PC-9 (cell line): ENCODE results near the gene AKAP13. TPM values are rescaled to one million over a fixed set of nuclear protein-coding genes. Genes with fewer than 3 reads are reported as not detected.

Experiments
- BruUV-seq: library from RNA; stranded (reverse); fragments of 400-500 nt; replicated peaks from 2 replicates; lab custom pipeline; 2021; lab: Mats Ljungman, UMichigan
- CTCF ChIA-PET: fragments of 300-600 bp; sonication (Branson Sonifier 250); formaldehyde crosslinking; loops from one replicate; lab custom pipeline; 2022; ENCODE audit warnings: antibody characterized with exemption; lab: Charles Lee
- POLR2A ChIA-PET: fragments of 300-600 bp; sonication (Branson Sonifier 250); formaldehyde crosslinking; loops from one replicate; lab custom pipeline; 2022; ENCODE audit warnings: antibody characterized with exemption; ENCODE audit not compliant: unreplicated experiment; lab: Charles Lee
- DNase-seq, 2 experiments: peaks; one replicate each; pipeline versions ENCODE4 v3.0.0 to v3.0.0-alpha.2; 2015 to 2022; ENCODE audit warnings: mixed read lengths in 1 of 2
- H2AFZ ChIP-seq: fragments of 200-600 bp; sonication (generic); 2 replicates; pipeline ENCODE4 v1.8.1; 2017; ENCODE audit warnings: antibody characterized with exemption
- H3F3A ChIP-seq: fragments of 200-600 bp; sonication (generic); 2 replicates; pipeline ENCODE4 v1.8.1; 2017; ENCODE audit warnings: antibody characterized with exemption, mild to moderate bottlenecking, low read depth; ENCODE audit not compliant: insufficient read depth
- H3K27ac ChIP-seq: fragments of 200-600 bp; sonication (generic); 2 replicates; pipeline ENCODE4 v1.6.1; 2016; ENCODE audit warnings: mixed run types
- H3K27me3 ChIP-seq: fragments of 200-600 bp; sonication (generic); 2 replicates; pipeline ENCODE4 v1.6.1; 2016; ENCODE audit warnings: low read depth, mixed run types; ENCODE audit not compliant: insufficient read depth
- H3K36me3 ChIP-seq: fragments of 200-600 bp; sonication (generic); 2 replicates; pipeline ENCODE4 v1.6.1; 2016; ENCODE audit warnings: low read depth, mixed run types
- H3K4me1 ChIP-seq: fragments of 200-600 bp; sonication (generic); replicated peaks from 2 replicates; pipeline ENCODE4 v1.6.1; 2016; ENCODE audit warnings: mixed run types; ENCODE audit not compliant: insufficient read depth
- H3K4me2 ChIP-seq: fragments of 200-600 bp; sonication (generic); 2 replicates; pipeline ENCODE4 v1.6.1; 2017; ENCODE audit warnings: mixed run types
- H3K4me3 ChIP-seq: fragments of 200-600 bp; sonication (generic); 2 replicates; pipeline ENCODE4 v1.6.1; 2016; ENCODE audit warnings: mixed run types
- H3K79me2 ChIP-seq: fragments of 200-600 bp; sonication (generic); 2 replicates; pipeline ENCODE4 v1.6.1; 2017; ENCODE audit warnings: low read depth, mixed run types
- H3K9me2 ChIP-seq: fragments of 200-600 bp; sonication (generic); 2 replicates; pipeline ENCODE4 v1.8.1; 2017; ENCODE audit warnings: mild to moderate bottlenecking; ENCODE audit not compliant: insufficient read depth
- H3K9me3 ChIP-seq: fragments of 200-600 bp; sonication (generic); 2 replicates; pipeline ENCODE4 v1.8.1; 2016; ENCODE audit warnings: low read depth; ENCODE audit not compliant: insufficient read depth
- H4K20me1 ChIP-seq: fragments of 200-600 bp; sonication (generic); 2 replicates; pipeline ENCODE4 v1.8.1; 2017; ENCODE audit not compliant: insufficient read depth
- EZH2 ChIP-seq: fragments of 200-600 bp; sonication (generic); IDR thresholded peaks from 2 replicates; pipeline ENCODE4 v1.8.0; 2017; ENCODE audit warnings: antibody characterized with exemption, low read depth
- intact Hi-C: fragments of 100-400 bp; cut with micrococcal nuclease; formaldehyde crosslinking; loops from one replicate; pipeline ENCODE4 v1.10.0; 2022; ENCODE audit not compliant: unreplicated experiment
- total RNA-seq: library from RNA; stranded (reverse); gene quantifications from 2 replicates; pipeline ENCODE4 v1.2.3, GENCODE V29; 2021
- TF ChIP-seq, protein P1 (sequence below): fragments of 200-600 bp; sonication (generic); conservative IDR thresholded peaks from 2 replicates; pipeline ENCODE4 v1.6.1; 2017; ENCODE audit warnings: mixed run types, antibody characterized with exemption, mild to moderate bottlenecking, moderate library complexity

Gene AKAP13
- total RNA-seq, 1 experiment from 2014 or later: 82.5 TPM

GRCh38 chr15:85614059-85614458, 233.7 kb downstream of the AKAP13 start:
- CTCF ChIA-PET: no interaction called here
- H3K36me3 ChIP-seq: no peaks in the 10 kb centered on the region
- no peak overlapping the region for H3K27ac ChIP-seq
- H3K9me3 ChIP-seq: no peaks in the 10 kb centered on the region
- H3K27me3 ChIP-seq: no peaks in the 10 kb centered on the region
- POLR2A ChIA-PET: no interaction called here
- no peaks in the 10 kb centered on the region; the same call in none of the 2 replicates for H3F3A ChIP-seq
- no peaks in the 10 kb centered on the region for H4K20me1 ChIP-seq
- intact Hi-C loops: no loop called here
- H3K4me2 ChIP-seq: no peak overlapping the region
- H2AFZ ChIP-seq: no peak overlapping the region
- no TSS peak for BruUV-seq
- TF ChIP-seq, protein P1, sequence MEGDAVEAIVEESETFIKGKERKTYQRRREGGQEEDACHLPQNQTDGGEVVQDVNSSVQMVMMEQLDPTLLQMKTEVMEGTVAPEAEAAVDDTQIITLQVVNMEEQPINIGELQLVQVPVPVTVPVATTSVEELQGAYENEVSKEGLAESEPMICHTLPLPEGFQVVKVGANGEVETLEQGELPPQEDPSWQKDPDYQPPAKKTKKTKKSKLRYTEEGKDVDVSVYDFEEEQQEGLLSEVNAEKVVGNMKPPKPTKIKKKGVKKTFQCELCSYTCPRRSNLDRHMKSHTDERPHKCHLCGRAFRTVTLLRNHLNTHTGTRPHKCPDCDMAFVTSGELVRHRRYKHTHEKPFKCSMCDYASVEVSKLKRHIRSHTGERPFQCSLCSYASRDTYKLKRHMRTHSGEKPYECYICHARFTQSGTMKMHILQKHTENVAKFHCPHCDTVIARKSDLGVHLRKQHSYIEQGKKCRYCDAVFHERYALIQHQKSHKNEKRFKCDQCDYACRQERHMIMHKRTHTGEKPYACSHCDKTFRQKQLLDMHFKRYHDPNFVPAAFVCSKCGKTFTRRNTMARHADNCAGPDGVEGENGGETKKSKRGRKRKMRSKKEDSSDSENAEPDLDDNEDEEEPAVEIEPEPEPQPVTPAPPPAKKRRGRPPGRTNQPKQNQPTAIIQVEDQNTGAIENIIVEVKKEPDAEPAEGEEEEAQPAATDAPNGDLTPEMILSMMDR: no peak
- no peak for TF ChIP-seq EZH2
- H3K4me3 ChIP-seq: no peak overlapping the region
- H3K79me2 ChIP-seq: 0 out of 2 replicates have a peak, but pooled peaks cover 13% of the 10 kb centered on the region
- H3K9me2 ChIP-seq: no peaks in the 10 kb centered on the region
- DNase-seq: no peak
- H3K4me1 ChIP-seq: peaks cover 9% of the 10 kb centered on the region

DNA sequence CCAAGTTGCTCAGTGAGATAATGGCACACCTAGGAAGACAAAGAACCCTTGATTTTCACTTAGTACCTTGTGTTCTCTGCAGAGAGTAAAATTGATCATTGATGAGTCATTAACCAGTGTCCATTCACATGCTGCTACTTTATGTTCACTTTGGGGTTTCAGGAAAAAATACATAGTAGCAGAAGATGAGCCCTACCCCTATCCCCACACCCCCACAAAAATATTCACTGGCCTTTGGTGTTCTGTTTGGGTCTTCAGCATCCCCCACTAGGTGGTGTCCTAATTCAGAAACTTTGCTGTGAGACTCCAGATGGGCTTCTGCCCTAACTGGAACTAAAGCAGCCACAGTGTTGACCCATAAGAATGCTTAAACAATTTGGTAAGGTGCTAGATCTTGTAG, 235.5 kb downstream of the AKAP13 start:
- H3K36me3 ChIP-seq: no peaks in the 10 kb centered on the region
- no peaks in the 10 kb centered on the region for H3K9me3 ChIP-seq
- H3K27ac ChIP-seq: no peak overlapping the region
- BruUV-seq: no TSS peak
- H4K20me1 ChIP-seq: no peaks in the 10 kb centered on the region
- CTCF ChIA-PET: no interaction called here
- H3K4me2 ChIP-seq: no peak overlapping the region
- no peaks in the 10 kb centered on the region for H3K4me1 ChIP-seq
- intact Hi-C loops: no loop called here
- no peak for DNase-seq
- TF ChIP-seq, protein P1: no peak; the same call in 1 of the 2 replicates
- no peak for TF ChIP-seq EZH2
- no peaks in the 10 kb centered on the region; the same call in none of the 2 replicates for H3F3A ChIP-seq
- H3K27me3 ChIP-seq: no peaks in the 10 kb centered on the region
- peaks cover under 1% of the 10 kb centered on the region; the same call in 1 of the 2 replicates for H3K79me2 ChIP-seq
- POLR2A ChIA-PET: interaction anchor here (0.6 kb wide), 2 partner anchors 9 to 92 kb away, joined by 6 read pairs; no protein-coding TSS in a partner anchor
- H3K4me3 ChIP-seq: no peak overlapping the region
- no peaks in the 10 kb centered on the region for H3K9me2 ChIP-seq
- H2AFZ ChIP-seq: no peak overlapping the region

DNA sequence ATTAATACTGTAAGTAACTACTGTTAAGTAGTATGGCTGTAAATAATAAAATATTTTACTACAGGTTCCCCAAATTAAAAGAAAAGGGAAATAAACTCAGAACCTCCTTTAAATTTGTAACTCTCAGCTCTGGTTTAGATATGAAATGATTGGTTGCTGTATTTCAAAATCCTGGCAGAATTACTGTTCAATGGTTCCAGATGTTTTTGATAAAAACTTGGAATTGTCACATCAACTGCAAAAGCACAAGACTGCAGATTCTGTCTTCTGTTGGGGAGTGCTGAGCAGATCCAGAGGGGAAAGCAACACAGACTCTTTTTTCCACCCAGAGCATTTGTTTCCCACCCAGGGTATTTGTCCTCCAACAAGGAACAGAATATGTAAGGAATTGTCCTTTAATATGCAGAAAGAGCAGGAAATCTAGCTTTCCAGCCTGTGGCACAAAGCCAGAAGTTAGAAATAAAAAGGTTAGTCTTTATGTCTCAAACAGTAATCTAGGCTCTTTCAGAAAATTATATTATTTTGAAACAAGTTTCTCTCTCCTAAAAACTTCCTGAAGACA, 236.2 kb downstream of the AKAP13 start:
- ChIA-PET POLR2A (no interaction called here), CTCF (no interaction called here)
- H3K9me2 ChIP-seq: no peaks in the 10 kb centered on the region
- no TSS peak for BruUV-seq
- H4K20me1 ChIP-seq: no peaks in the 10 kb centered on the region
- H3K4me1 ChIP-seq: no peaks in the 10 kb centered on the region
- intact Hi-C loops: no loop called here
- no peaks in the 10 kb centered on the region for H3K9me3 ChIP-seq
- no peak overlapping the region for H2AFZ ChIP-seq
- no peaks in the 10 kb centered on the region for H3K36me3 ChIP-seq
- H3K4me2 ChIP-seq: no peak overlapping the region
- H3K79me2 ChIP-seq: peaks cover 3% of the 10 kb centered on the region; the same call in 1 of the 2 replicates
- TF ChIP-seq, protein P1: no peak
- TF ChIP-seq EZH2: no peak
- H3K27ac ChIP-seq: no peak overlapping the region
- H3K4me3 ChIP-seq: no peak overlapping the region
- no peaks in the 10 kb centered on the region for H3K27me3 ChIP-seq
- H3F3A ChIP-seq: no peaks in the 10 kb centered on the region; the same call in none of the 2 replicates
- no peak for DNase-seq
